IMR-90 (cell line): ENCODE measurements around the gene MRPL23. TPM values are rescaled to one million over a fixed set of nuclear protein-coding genes. Genes with fewer than 3 reads are reported as not detected.

ENCODE experiments used
- ATAC-seq: fragments of 200-7000 bp; cut with Tn5 transposase; 2 replicates; pipeline ENCODE4 v1.9.1; 2020; ENCODE audit warnings: low read depth, mild to moderate bottlenecking, moderate library complexity
- BruUV-seq: library from RNA; stranded (reverse); fragments of 400-500 nt; replicated peaks from 2 replicates; lab custom pipeline; 2021; lab: Mats Ljungman, UMichigan
- CTCF ChIA-PET: fragments of 300-600 bp; formaldehyde crosslinking; extraction: SDS; loops from one replicate; lab custom pipeline; 2021; ENCODE audit warnings: antibody characterized with exemption; lab: Yijun Ruan, JAX
- POLR2A ChIA-PET: fragments of 300-600 bp; sonication (Branson Sonifier 250); formaldehyde crosslinking; loops from one replicate; lab custom pipeline; 2022; ENCODE audit warnings: antibody characterized with exemption; ENCODE audit not compliant: unreplicated experiment; lab: Charles Lee
- DNase-seq: peaks from one replicate; pipeline ENCODE4 v3.0.0; 2013
- H2AFZ ChIP-seq: replicated peaks from 2 replicates; pipeline ENCODE3; 2013; ENCODE audit warnings: low read length, mild to moderate bottlenecking; ENCODE audit not compliant: poor library complexity
- H2AK5ac ChIP-seq: 2 replicates; pipeline ENCODE4 v1.6.1; 2013; ENCODE audit warnings: low read depth, low read length, inconsistent platforms
- H2AK9ac ChIP-seq: replicated peaks from 2 replicates; pipeline ENCODE3; 2013; ENCODE audit warnings: mild to moderate bottlenecking, low read depth, low read length, moderate library complexity; ENCODE audit not compliant: poor library complexity
- H2BK120ac ChIP-seq: 2 replicates; pipeline ENCODE4 v1.6.1; 2013; ENCODE audit warnings: low read depth, low read length, inconsistent platforms
- H2BK15ac ChIP-seq: 3 replicates; pipeline ENCODE4 v1.6.1; 2013; ENCODE audit warnings: low read depth, low read length, inconsistent platforms
- H2BK20ac ChIP-seq: 2 replicates; pipeline ENCODE4 v1.6.1; 2013; ENCODE audit warnings: low read depth, mild to moderate bottlenecking, inconsistent platforms, low read length, moderate library complexity
- H2BK5ac ChIP-seq: 2 replicates; pipeline ENCODE4 v1.6.1; 2013; ENCODE audit warnings: mild to moderate bottlenecking, low read depth, low read length, inconsistent platforms; ENCODE audit not compliant: poor library complexity, severe bottlenecking
- H3K14ac ChIP-seq: replicated peaks from 2 replicates; pipeline ENCODE4 v1.6.1; 2013; ENCODE audit warnings: low read depth, low read length, inconsistent platforms
- H3K18ac ChIP-seq: 2 replicates; pipeline ENCODE4 v1.6.1; 2013; ENCODE audit warnings: low read depth, low read length, control low read depth
- H3K23ac ChIP-seq: 2 replicates; pipeline ENCODE4 v1.6.1; 2013; ENCODE audit warnings: low read depth, low read length, inconsistent platforms
- H3K27ac ChIP-seq: 2 replicates; pipeline ENCODE4 v1.5.1; 2013; ENCODE audit warnings: mild to moderate bottlenecking, control low read depth, low read length; ENCODE audit not compliant: insufficient read depth
- H3K27me3 ChIP-seq: 2 replicates; pipeline ENCODE4 v1.6.1; 2013; ENCODE audit warnings: low read length; ENCODE audit not compliant: control insufficient read depth, insufficient read depth
- H3K36me3 ChIP-seq: 2 replicates; pipeline ENCODE4 v1.6.1; 2013; ENCODE audit warnings: low read length, mixed read lengths; ENCODE audit not compliant: control insufficient read depth, insufficient read depth
- H3K4ac ChIP-seq: 2 replicates; pipeline ENCODE4 v1.6.1; 2013; ENCODE audit warnings: low read depth, low read length, inconsistent platforms
- H3K4me1 ChIP-seq: 2 replicates; pipeline ENCODE4 v1.6.1; 2013; ENCODE audit warnings: low read length, mixed read lengths; ENCODE audit not compliant: control insufficient read depth, insufficient read depth
- H3K4me2 ChIP-seq: 2 replicates; pipeline ENCODE4 v1.6.1; 2013; ENCODE audit warnings: low read depth, mild to moderate bottlenecking, control low read depth, low read length, moderate library complexity
- H3K4me3 ChIP-seq: 2 replicates; pipeline ENCODE4 v1.5.1; 2013; ENCODE audit warnings: low read depth, mild to moderate bottlenecking, control low read depth, low read length, moderate library complexity; ENCODE audit not compliant: insufficient read depth
- H3K56ac ChIP-seq: 2 replicates; pipeline ENCODE4 v1.6.1; 2013; ENCODE audit warnings: low read length, inconsistent platforms; ENCODE audit not compliant: insufficient read depth; ENCODE audit errors: extremely low read depth
- H3K79me1 ChIP-seq, 2 experiments: 2 replicates each; pipeline ENCODE4 v1.6.1; 2013; ENCODE audit warnings: low read length in 2 of 2, inconsistent platforms in 1 of 2, low read depth in 1 of 2
- H3K9ac ChIP-seq: 2 replicates; pipeline ENCODE4 v1.6.1; 2013; ENCODE audit warnings: low read depth, low read length, control low read depth
- H3K9me1 ChIP-seq: 2 replicates; pipeline ENCODE4 v1.6.1; 2013; ENCODE audit warnings: low read length, inconsistent platforms; ENCODE audit not compliant: insufficient read depth
- H3K9me3 ChIP-seq: 2 replicates; pipeline ENCODE4 v1.6.1; 2013; ENCODE audit warnings: low read length; ENCODE audit not compliant: control insufficient read depth, insufficient read depth
- H4K20me1 ChIP-seq: 2 replicates; pipeline ENCODE4 v1.6.1; 2013; ENCODE audit warnings: low read length, inconsistent platforms; ENCODE audit not compliant: insufficient read depth
- H4K5ac ChIP-seq: 2 replicates; pipeline ENCODE4 v1.6.1; 2013; ENCODE audit warnings: mild to moderate bottlenecking, low read depth, low read length, control low read depth
- H4K8ac ChIP-seq, 2 experiments: 2 replicates each; pipeline ENCODE4 v1.6.1; 2013; ENCODE audit warnings: low read depth in 2 of 2, low read length in 2 of 2, control low read depth in 1 of 2, inconsistent platforms in 1 of 2
- H4K91ac ChIP-seq: 2 replicates; pipeline ENCODE4 v1.6.1; 2013; ENCODE audit warnings: low read depth, low read length, inconsistent platforms; ENCODE audit not compliant: insufficient read depth
- MAZ ChIP-seq: IDR thresholded peaks from 2 replicates; pipeline ENCODE4 v1.6.1; 2012; ENCODE audit warnings: low read depth, mild to moderate bottlenecking, low read length, improper control_type of control experiment, moderate library complexity, borderline replicate concordance
- MXI1 ChIP-seq: IDR thresholded peaks from 2 replicates; pipeline ENCODE4 v1.6.1; 2012; ENCODE audit warnings: low read depth, mild to moderate bottlenecking, low read length, moderate library complexity, borderline replicate concordance
- POLR2A ChIP-seq: IDR thresholded peaks from 2 replicates; pipeline ENCODE4 v1.6.1; 2012; ENCODE audit warnings: mild to moderate bottlenecking, low read depth, low read length
- RFX5 ChIP-seq: IDR thresholded peaks from 2 replicates; pipeline ENCODE4 v1.8.0; 2012; ENCODE audit warnings: low read depth, mild to moderate bottlenecking, low read length, moderate library complexity
- WGBS, 2 experiments: methylation state at CpG; one replicate each; pipeline versions ENCODE4 v1.1.5 to v1.1.7; 2013; ENCODE audit warnings: missing lambda C conversion rate in 2 of 2; ENCODE audit not compliant: insufficient read length in 1 of 2; ENCODE audit errors: extremely low coverage in 2 of 2; 5-methylcytosine and 5-hydroxymethylcytosine counted together
- dilution Hi-C: fragments of 300-500 bp; cut with HindIII; formaldehyde crosslinking; loops from one replicate; pipeline ENCODE4 v1.14.3; 2018; ENCODE audit warnings: low sequenced_read_pairs; ENCODE audit not compliant: unreplicated experiment
- in situ Hi-C: fragments of 300-500 bp; cut with MboI; formaldehyde crosslinking; loops from 3 replicates; pipeline ENCODE4 v1.14.3; 2019; ENCODE audit warnings: low sequenced_read_pairs, inconsistent platforms, mixed read lengths
- intact Hi-C: fragments of 100-400 bp; cut with micrococcal nuclease; formaldehyde crosslinking; loops from 2 replicates; pipeline ENCODE4 v1.10.0; 2022
- polyA plus RNA-seq, 3 experiments: library from polyadenylated mRNA; depleted of rRNA; stranded (reverse); fragments of >200 nt; gene quantifications; 2 replicates each; pipeline ENCODE4 v1.2.3, GENCODE V29; 2012; ENCODE audit warnings: low replicate concordance in 1 of 3
- total RNA-seq: library from RNA; depleted of rRNA; stranded (reverse); fragments of >200 nt; gene quantifications from 2 replicates; pipeline ENCODE4 v1.2.3, GENCODE V29; 2012
- TF ChIP-seq, protein P1 (sequence below): conservative IDR thresholded peaks from 2 replicates; pipeline ENCODE4 v1.5.1; 2012; ENCODE audit warnings: mild to moderate bottlenecking, low read depth, low read length, improper control_type of control experiment
- TF ChIP-seq, protein P2 (sequence below): fragments of 150-350 bp; IDR thresholded peaks from 2 replicates; pipeline ENCODE4 v1.6.1; 2016; ENCODE audit warnings: low read depth, mild to moderate bottlenecking, low read length, moderate library complexity, borderline replicate concordance

The MRPL23 gene
- total and polyA plus RNA-seq, 2 of the 4 experiments (the other 2 are of a cell fraction), result 68.4 to 114 TPM

DNA sequence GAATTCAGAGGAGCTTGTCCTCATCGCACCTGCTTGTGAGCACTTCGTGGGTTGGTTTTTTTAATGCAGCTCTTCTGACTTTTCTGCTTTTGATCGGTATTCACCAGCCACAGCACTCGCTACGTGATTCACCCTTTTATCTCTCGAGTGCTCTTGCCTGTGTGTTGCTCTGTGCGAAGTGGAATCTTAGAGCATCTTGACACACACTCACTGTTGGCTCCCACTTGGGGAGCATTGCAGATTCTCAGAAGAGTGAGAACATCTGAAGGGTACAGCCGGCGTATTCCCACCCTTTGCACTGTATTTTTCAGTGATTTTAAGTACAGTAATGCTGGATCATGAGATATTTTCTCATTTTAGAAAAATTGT lies 16.7 kb upstream of the MRPL23 start:
- in situ Hi-C loops, result no loop called here

More for the DNA sequence above, 16.7 kb upstream of the MRPL23 start:
- BruUV-seq, result no TSS peak
- Histone ChIP-seq H3K4me2 (no peak overlapping the region), H2AK9ac (no peak overlapping the region), H3K18ac (no peak overlapping the region), H3K79me1 (no peaks in the 10 kb centered on the region), H3K56ac (no peak overlapping the region), H3K36me3 (no peaks in the 10 kb centered on the region), H3K9me1 (no peaks in the 10 kb centered on the region), H2AK5ac (no peak overlapping the region), H3K14ac (no peak overlapping the region), H2BK20ac (no peak overlapping the region), H3K23ac (no peak overlapping the region), H2AFZ (no peak overlapping the region), H4K5ac (no peak overlapping the region), H4K91ac (no peak overlapping the region), H3K27me3 (peaks cover 18% of the 10 kb centered on the region; the same call in 1 of the 2 replicates), H3K4me3 (no peak overlapping the region), H2BK120ac (no peak overlapping the region), H3K9me3 (no peaks in the 10 kb centered on the region), H3K4ac (no peak overlapping the region), H3K9ac (no peak overlapping the region), H4K8ac (no peak overlapping the region), H2BK5ac (no peak overlapping the region), H2BK15ac (no peak overlapping the region), H3K27ac (no peak overlapping the region), H4K20me1 (no peaks in the 10 kb centered on the region), H3K4me1 (no peaks in the 10 kb centered on the region)
- TF ChIP-seq, protein P1, sequence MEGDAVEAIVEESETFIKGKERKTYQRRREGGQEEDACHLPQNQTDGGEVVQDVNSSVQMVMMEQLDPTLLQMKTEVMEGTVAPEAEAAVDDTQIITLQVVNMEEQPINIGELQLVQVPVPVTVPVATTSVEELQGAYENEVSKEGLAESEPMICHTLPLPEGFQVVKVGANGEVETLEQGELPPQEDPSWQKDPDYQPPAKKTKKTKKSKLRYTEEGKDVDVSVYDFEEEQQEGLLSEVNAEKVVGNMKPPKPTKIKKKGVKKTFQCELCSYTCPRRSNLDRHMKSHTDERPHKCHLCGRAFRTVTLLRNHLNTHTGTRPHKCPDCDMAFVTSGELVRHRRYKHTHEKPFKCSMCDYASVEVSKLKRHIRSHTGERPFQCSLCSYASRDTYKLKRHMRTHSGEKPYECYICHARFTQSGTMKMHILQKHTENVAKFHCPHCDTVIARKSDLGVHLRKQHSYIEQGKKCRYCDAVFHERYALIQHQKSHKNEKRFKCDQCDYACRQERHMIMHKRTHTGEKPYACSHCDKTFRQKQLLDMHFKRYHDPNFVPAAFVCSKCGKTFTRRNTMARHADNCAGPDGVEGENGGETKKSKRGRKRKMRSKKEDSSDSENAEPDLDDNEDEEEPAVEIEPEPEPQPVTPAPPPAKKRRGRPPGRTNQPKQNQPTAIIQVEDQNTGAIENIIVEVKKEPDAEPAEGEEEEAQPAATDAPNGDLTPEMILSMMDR, result no peak
- TF ChIP-seq POLR2A (no peak), MXI1 (no peak), MAZ (no peak), RFX5 (no peak)
- TF ChIP-seq, protein P2, sequence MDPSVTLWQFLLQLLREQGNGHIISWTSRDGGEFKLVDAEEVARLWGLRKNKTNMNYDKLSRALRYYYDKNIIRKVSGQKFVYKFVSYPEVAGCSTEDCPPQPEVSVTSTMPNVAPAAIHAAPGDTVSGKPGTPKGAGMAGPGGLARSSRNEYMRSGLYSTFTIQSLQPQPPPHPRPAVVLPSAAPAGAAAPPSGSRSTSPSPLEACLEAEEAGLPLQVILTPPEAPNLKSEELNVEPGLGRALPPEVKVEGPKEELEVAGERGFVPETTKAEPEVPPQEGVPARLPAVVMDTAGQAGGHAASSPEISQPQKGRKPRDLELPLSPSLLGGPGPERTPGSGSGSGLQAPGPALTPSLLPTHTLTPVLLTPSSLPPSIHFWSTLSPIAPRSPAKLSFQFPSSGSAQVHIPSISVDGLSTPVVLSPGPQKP, result no peak
- ChIA-PET CTCF (no interaction called here), POLR2A (no interaction called here)
- dilution Hi-C loops, result no loop called here
- DNase-seq, result no peak
- 86% methylated on average over 6 of the region's 9 CpGs; no CpG with 5 or more reads in 1 of the 2 experiments for WGBS, 2 experiments
- ATAC-seq, result no peak
- intact Hi-C loops, result no loop called here
